Endothelial cell of hepatic sinusoid (primary cell): ENCODE data around the gene FLNA.
"Not testable (repeated sequence)": the region's sequence is repeated elsewhere in the genome, so short reads cannot be mapped to it uniquely, and the experiment has no call there.

Source experiments
- in situ Hi-C: cut with HindIII; loops from 2 replicates; pipeline ENCODE4 v1.10.0; 2017; ENCODE audit warnings: low sequenced_read_pairs

Gene FLNA, protein sequence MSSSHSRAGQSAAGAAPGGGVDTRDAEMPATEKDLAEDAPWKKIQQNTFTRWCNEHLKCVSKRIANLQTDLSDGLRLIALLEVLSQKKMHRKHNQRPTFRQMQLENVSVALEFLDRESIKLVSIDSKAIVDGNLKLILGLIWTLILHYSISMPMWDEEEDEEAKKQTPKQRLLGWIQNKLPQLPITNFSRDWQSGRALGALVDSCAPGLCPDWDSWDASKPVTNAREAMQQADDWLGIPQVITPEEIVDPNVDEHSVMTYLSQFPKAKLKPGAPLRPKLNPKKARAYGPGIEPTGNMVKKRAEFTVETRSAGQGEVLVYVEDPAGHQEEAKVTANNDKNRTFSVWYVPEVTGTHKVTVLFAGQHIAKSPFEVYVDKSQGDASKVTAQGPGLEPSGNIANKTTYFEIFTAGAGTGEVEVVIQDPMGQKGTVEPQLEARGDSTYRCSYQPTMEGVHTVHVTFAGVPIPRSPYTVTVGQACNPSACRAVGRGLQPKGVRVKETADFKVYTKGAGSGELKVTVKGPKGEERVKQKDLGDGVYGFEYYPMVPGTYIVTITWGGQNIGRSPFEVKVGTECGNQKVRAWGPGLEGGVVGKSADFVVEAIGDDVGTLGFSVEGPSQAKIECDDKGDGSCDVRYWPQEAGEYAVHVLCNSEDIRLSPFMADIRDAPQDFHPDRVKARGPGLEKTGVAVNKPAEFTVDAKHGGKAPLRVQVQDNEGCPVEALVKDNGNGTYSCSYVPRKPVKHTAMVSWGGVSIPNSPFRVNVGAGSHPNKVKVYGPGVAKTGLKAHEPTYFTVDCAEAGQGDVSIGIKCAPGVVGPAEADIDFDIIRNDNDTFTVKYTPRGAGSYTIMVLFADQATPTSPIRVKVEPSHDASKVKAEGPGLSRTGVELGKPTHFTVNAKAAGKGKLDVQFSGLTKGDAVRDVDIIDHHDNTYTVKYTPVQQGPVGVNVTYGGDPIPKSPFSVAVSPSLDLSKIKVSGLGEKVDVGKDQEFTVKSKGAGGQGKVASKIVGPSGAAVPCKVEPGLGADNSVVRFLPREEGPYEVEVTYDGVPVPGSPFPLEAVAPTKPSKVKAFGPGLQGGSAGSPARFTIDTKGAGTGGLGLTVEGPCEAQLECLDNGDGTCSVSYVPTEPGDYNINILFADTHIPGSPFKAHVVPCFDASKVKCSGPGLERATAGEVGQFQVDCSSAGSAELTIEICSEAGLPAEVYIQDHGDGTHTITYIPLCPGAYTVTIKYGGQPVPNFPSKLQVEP (N-terminal part only)

DNA sequence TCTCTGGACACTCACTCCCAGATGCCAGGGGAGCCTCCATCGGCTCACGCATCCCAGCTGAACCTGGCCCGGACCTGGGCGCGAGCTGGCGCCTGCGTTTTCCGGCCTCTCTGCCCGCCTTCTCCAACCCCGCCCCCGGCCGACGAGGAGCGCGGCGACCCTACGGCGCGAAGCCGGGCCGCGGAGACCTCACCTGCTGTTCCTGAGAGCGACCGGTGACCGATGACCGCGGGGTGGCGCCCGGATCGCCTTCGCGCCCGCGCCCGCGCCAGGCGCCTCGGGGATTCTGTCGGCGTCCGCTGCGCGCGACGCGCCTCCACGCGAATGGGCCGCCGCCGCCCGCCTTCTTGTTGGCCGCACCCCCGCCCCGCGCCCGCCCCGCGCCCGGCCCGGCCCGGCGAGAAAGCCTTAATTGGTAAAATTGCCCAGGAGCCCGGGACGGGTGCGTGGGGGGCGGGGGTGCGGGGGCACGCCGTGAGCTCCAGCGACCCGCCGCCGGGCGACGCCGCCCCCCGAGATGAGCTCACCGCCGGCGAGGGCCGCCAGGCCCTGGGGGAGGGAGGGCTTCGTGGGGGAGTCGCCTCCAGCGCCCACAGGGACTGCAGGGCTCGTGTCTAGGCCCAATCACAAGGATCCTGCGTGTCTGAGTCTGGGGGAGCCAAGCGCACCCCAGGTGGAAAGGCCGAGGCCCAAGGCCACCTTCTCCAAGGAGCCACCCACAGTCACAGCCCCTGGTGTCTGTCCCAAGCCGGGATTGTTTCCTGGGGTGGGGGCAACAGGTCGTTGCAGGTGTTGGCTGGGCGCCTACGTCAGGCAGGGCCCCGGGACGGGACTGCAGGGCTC is at the start of gene FLNA:
FLNA (minus strand) TSS at position 322 of the 843 bp plus-strand sequence. CDS start 3,389 bp downstream, outside the sequence.
- in situ Hi-C loops, result no loop called here

DNA sequence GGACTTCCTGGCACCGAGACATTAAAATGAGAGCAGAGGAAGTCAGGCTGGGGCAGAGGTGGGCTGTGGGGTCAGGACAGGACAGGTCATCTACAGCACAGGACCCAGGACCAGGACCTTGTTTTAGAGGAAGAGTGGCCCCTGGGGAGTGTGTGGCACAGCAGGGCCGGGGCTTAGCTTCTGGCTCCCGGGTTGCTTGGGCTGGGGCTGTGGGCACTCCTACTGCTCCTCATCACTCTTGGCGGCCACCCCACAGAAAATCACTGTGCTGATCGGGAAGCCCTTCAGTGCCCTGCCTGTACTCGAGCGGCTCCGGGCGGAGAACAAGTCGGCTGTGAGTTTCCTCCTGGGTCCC is 45.9 kb upstream of the FLNA start:
- in situ Hi-C loops, result loop anchor here (10.0 kb wide), 1 partner anchor 326 kb away; the partner anchor contains the start of gene MECP2

DNA sequence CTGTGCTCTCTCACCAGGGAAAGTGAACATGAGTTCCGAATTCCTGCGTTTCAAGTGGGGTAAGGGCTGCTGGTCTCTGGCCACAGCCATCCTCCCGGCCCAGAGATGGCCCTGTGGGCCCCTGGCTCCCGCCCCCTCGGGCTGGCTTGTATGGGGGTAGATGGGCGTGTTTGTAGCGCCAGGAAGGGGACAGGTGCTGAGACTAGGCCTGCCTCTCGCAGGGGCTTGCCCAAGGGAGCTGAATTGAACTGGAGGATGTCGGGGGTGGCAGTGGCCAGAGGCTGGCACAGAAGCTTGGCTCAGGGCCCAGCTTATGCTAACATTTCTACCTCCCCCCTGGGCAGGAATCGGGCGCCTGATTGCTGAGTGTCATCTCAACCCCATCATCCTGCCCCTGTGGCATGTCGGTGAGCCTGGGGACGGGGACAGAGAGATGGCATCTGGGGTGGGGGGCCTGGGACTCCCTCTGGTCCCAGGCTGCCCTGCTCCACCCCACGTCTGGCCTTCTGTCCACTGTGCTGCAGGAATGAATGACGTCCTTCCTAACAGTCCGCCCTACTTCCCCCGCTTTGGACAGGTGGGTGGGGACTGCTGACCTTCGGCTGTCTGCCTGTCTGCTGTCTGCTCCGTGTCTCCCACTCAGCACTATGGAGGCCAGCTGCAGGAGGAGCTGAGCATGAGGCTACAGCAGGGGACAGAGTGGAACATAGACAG is 45.4 kb upstream of the FLNA start:
- in situ Hi-C loops, result loop anchor here (10.0 kb wide), 1 partner anchor 325 kb away; the partner anchor contains the start of gene MECP2

DNA sequence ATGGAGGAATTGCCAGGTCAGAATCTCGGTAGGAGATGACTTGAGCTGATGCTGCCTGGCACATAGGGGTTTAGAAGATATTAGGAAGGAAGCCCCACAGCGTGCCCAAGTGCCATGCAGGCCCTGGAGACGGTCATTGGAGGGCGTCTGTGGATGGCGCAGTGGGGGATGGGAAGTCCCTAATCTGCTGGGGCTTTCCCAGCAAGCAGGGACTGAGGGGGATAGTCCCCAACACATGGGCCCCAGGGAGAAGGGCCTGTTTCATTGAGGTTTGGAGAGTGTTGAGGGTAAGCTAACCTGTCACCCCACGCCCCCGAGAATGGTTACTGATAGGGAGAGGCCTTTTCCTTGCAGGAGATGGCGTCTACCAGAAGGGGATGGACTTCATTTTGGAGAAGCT is 44.8 kb upstream of the FLNA start:
- in situ Hi-C loops, result no loop called here

DNA sequence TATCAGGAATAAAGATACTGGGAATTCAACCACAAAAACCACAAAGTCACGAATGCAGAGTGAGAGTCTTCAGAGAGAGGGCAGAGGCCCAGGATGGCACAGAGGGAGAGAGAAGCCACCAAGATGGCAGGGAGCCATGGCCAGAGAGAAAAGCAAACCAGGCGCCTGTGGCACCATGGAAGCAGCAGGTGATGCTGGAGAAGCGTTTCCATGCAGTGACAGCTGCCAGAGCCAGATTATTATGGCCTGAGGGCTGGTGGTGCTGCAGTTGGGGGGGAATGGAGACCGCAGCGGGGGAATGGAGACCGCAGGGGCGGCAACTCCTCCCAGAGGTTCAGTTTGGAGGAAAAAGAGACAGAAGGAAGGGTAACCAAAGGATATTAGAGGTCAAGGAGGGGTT is 42.7 kb upstream of the FLNA start:
- in situ Hi-C loops, result no loop called here

DNA sequence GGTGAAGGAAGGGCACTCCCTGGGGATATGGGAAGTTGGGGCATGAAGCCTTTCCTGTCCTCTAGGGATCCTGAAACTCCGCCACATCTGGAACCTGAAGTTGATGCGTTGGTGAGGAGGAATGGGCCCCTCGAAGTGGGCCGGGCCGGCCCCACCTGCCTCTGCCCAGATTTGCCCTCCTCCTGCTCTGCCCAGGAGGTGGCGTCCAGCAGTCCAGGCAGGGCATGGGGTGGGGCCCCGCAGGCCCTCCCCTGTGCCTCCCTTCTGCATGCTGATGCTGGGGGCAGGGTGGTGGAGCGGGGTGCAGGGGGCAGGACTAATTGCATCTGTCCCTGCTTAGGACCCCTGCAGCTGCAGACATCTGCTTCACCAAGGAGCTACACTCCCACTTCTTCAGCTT is 38.7 kb upstream of the FLNA start:
- in situ Hi-C loops, result no loop called here

DNA sequence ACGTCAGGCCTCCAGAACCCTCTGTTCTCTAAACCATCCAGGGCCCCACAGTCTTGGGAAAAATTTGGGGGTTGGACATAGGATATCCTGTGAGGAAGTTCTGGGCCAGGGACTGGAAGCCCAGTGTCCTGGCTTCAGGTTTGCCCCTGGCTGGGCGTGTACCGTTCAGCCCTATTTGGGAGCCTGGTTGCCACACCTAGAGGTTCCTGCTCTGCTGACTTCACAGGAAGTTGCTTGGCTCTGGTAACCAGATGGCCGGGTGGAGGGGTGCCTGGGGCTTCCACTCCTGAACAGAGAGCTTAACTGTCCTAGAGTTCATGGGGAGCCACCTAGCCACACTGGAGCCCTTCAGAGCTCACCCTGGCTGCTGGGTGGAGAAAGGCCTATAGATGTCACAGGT is 38.0 kb upstream of the FLNA start:
- in situ Hi-C loops, result no loop called here

DNA sequence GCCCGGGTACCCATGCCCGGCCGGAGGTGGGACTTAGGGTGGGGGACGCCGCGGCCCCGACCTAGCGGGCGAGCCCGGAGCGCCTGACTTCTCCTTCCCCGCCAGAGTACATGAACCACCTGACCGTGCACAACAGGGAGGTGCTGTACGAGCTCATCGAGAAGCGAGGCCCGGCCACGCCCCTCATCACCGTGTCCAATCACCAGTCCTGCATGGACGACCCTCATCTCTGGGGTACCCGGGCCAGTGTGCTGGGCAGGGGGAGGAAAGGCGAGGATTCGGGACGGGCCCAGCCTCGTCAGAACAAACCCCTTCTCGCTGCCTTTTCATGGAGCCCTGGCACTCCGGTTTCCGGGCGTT is 37.5 kb upstream of the FLNA start:
- in situ Hi-C loops, result no loop called here

DNA sequence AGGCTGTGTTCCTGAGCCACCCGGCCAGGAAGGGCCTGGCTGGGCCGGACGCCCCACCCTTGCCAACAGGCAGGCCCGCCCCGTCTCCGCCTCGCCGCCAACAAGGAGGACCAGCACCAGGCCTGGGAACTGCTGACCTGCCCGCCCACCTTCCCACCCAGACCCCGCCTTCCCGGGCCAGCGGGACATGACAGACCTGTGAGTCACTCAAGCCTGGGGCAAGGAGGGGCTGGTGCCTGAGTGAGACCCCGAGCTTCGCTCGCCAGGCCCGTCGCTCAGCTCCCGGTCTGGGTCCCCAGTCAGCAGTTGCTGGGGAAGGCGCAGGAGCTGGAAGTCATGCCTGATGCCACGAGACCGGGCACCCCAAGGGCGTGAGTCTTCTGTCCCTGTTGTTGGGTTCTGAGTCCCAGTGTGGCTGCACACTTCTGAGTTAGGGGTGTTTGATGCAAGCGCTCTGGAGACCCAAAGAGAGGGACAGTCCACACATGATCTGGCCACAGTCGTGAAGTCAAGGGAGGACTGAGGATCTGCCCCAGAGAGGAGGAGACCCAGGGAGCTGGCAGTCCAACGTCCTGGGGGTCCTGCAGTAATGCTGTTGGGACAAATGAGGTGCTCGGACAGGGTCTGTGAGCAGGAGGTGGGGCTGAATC is 34.9 kb upstream of the FLNA start, which contains the start of gene DNASE1L1:
DNASE1L1 (minus strand) TSS at position 33 of the 650 bp plus-strand sequence. CDS start 3,686 bp downstream, outside the sequence.
- in situ Hi-C loops, result no loop called here

DNA sequence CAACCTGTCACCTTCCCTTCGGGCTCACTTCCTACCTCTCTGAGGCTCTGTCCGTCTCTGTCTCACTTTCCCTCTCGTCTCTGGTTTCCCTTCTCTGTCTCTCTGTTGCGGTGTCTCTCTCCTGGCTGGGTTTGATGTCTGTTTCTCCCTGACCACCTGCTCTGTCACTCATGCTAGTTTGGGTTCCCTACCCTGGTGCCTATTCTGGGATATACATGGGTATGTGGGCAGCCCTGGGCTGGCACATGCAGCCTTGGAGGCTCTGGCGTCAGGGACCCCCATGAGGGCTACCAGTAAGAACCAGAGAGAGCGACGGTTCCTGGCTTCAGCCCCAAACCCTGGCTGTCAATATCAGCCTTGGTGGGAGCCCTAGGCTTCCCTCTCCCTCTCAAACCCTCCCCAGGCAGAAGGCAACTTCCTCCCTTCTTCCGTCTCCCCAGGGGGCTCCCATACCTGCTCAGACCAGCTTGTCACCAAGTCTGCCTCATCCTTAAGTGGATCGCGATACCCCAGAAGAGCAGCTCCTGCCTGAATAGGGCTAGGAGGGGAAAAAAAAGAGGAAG is 34.3 kb upstream of the FLNA start:
- in situ Hi-C loops, result no loop called here

DNA sequence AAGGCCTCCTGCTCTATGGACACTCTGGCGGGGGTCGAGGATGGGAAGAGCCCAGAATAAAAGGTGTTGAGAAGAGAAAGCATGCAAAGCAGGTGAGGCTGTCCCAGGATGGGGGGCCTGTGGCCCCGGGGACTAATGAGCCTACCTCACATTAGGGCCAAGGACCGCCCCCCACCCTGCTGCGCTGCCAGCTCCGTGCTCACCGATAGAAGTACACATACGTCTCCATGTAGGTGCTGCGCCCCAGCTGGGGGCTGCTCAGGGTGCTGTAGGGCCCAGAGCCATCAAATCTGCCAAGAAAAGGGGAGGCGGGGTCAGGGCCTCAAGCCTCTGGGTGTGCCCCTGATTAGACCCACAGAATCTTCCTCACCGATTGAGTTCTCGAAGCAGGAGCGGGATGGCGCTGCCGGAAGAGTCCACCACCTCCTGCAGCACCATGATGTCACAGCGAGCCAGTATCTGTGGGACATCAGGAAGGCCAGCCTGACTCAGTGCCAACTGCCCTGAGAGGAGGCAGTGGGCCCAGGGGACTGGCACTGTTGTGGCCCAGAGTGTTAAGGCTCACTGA is 30.3 kb upstream of the FLNA start:
- in situ Hi-C loops, result no loop called here

DNA sequence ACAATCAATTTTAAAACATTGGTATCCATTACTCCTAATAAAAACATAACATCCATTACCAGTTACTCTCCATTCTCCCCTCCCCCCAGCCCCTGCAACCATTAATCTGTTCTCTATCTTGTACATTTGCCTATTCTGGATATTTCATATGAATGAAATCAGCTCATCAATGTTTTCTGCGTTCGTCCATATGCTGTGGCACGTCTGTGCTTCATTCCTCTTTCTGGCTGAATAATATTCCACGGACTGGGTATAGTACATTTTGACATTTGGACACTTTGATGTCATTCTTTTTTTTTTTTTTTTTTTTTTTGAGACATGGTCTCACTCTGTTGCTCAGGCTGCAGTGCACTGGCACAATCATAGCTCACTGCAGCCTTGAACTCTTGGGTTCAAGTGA is 29.4 kb upstream of the FLNA start:
- in situ Hi-C loops, result no loop called here

DNA sequence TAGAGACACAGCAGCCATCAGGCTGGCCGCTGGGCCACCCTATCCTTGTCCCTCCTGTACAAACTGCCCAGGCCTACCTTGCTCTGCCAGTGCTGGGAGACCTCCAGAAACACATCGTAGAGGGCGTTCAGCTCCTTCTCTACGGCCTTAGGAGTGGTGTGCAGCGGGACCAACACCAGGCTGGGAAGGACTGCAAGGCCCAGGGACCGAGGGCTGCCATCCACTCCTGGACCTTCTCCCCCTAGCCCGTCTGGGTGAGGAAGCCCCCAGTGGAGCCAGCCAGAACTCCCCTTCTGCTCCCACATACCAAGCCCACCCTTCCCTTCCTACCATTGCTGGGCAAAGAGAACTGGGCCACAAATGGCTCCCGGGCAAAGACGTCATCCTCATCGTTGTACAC is 28.8 kb upstream of the FLNA start:
- in situ Hi-C loops, result no loop called here

DNA sequence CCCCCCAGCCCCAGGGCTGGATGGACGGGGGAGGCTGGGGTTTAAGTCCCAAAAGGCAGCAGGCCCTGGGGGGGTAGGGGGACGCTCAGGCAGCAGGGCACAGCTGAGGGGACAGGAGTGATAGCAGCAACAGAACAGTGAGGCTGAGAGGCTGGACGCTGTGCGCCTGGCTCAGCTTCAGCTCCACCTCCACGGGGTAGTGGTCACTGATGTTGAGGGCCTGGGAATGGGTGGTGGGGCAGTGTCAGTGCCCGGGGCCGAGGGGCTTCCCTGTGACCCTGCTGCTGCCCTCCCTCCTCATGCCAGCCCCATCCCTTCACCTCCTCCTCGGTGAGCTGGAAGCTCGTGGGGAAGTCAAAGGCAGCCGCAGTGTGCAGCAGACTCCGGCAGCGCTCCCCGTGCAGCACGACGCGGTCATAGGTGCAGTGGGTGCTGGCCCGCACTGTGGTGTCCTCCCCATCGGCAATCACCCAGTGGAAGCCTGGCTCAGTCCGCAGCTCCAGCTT is 28.2 kb upstream of the FLNA start:
- in situ Hi-C loops, result no loop called here

DNA sequence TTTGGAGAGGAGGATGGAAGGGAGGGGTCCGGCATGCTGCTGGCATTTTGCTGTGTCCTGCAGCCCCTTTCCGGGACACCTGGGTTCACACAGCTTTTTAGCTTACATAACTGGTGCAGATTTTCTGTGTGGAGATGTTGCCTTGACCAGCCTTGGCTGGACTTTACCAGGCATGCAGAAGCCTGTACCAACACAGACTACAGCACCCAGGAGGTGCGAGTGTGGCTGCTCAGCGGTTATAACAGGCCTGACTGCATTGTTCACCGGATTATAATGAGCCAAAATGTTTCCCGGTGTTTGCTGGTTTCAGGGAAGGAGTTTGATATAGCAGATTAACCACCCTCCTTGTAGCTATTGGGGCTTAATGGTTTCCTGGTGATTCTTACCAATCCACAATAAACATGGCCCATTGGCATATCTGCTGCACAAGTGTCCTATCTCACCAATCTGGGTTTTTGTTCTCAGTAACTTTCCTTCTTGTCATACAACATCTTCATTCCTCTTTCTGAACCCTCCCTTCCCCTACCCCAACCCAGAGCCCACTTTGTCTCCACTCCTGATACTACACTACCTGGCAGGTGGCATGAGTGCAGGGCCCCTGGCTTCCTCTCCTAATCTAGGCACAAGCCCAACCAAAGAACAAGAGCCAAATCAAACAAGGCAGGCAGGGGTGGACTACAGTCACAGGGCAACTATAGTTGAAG is 27.6 kb upstream of the FLNA start:
- in situ Hi-C loops, result no loop called here

DNA sequence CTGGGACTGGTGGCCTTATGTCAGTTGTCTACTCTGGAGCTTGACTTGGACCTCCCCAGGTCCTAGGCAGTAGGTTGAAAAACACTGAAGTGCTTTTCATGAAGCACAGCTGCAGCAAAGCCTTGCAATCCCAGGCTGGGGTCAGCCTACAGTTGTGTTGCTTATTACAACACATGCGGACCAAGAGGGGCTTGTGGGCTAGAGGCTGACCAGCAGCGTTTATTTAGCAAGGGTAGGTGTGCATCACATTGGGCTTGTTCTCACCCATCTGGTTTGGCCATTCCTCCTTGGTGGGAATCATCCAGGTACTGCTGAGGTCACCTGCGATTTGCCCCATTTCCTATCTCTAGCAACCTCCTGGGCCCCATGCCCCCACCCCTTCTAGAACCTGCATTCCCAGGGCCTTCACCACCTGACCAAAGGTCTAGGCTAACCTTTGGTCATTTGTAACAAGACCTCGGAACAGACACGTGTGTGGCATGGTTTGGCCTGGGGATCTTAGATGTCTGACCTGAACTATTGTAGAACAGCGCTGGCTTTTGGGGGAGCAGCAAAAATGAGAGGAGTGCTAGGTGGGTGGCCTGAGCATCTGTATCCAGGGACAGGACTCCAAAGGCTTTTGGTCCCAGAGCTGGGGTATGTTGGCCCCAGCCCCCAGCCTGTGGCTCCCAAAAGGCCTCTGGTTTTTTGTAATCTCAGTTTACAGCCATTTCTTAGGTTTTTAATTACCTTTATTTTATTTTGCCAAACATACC is 26.8 kb upstream of the FLNA start:
- in situ Hi-C loops, result no loop called here

DNA sequence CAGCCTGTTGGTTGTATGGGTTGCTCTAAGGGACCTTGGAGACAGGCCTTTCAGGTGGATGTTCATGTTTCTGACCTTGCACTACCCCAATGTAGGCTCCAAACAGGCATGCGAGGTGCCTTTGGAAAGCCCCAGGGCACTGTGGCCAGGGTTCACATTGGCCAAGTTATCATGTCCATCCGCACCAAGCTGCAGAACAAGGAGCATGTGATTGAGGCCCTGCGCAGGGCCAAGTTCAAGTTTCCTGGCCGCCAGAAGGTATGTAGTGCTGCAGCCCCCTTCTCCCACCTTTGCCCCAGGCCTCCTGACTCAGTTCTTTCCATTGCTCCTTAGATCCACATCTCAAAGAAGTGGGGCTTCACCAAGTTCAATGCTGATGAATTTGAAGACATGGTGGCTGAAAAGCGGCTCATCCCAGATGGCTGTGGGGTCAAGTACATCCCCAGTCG is 26.0 kb upstream of the FLNA start:
- in situ Hi-C loops, result not testable (repeated sequence)
